Amniotic stem cell (primary cell): ENCODE results near the gene LLPH.

Experiments used
- DNase-seq: peaks from one replicate; lab custom pipeline; 2025; lab: John Stamatoyannopoulos, UW

Gene LLPH

DNA sequence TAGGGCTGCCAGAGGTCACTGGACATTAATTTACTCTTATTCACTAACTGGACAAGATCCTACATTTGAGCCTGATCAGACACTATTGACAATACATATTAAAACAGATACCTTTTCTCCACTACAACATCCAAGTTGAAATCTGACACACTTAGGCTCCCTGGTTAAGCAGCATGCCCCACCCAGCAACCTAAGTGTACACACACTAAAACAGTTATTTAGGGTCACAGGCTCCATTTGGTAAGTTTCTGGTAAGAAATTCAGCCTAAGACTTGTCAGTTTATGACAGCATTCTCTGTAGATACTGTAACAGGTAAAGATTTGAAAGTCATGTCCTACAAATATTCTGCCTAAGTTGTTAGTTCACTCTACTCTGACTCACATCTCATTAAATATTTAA is 12.3 kb upstream of the LLPH start:
- DNase-seq, result no peak

GRCh38 chr12:66141299-66141698 is 10.7 kb upstream of the LLPH start:
- DNase-seq, result no peak

GRCh38 chr12:66140731-66141130 is 10.2 kb upstream of the LLPH start:
- no peak for DNase-seq

DNA sequence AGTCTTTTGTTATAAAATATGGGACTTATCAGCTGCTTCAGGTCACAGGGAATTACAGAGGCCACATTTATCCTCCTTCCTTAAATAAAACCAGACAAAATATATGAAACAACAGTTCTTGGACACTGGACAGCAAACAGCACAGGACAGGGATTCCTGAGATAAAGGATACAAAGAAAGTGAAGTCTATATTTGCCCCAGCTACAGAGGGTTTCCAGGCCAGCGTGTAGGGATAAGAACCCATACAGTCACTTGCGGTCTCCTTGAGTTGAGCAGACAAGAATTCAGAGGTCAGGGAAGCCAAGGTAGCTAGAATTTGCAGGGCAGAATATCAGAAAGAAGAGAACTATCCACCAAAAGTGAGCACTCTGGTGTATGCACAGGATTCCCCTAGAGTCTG is 8.8 kb upstream of the LLPH start:
- no peak for DNase-seq

GRCh38 chr12:66137937-66138336 is 7.4 kb upstream of the LLPH start:
- DNase-seq, result no peak

- DNase-seq, result no peak
These were observed 1.9 kb upstream of the LLPH start for GRCh38 chr12:66132408-66132807.

DNA sequence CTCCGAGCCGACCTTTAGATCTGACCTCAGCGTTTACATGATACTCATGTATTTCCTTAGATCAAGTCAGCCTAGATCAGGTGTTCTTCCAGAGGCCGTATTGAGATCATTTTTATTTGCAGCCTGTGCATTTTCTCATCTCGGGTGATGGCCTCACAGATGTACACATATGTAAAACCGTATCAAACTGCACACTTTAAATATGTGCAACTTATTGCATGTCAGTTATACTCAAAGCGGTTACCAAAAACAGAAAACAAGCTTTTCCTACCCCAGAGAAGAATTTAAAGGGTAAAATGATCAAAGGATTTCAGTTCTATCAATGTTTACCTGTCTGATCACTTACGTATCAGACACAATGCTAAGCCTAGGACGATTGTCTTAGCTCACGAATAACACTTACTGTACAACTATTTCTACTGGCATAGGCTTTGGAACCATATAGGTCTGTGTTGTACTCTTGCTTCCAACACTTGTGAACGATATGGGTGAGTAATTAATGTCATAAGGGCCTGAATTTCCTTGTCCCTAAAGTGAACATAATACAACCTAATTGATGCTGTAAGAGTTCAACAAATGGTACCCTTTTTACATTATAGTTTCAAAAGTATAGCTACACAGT is 628 bp upstream of the LLPH start:
- no peak for DNase-seq

DNA sequence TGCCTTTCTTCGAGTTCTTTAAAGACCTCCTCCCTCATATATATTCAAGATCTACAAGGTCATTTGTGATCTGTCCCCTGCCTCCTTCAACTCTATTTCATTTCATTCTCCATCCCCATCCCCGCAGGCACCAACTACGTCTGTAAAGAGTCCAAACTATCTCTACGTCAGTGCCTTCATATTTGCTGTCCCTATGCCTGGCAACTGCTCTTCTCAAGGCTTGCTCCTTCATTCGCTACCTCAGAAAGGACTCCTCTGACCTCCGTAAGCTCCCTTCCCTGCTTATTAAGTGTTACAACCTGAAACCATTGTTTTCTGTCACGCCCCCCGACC is 650 bp downstream of the LLPH start:
- no peak for DNase-seq

- no peak for DNase-seq
These were observed 2.9 kb downstream of the LLPH start for GRCh38 chr12:66127650-66128049.

- DNase-seq, result no peak
These were observed 10.1 kb downstream of the LLPH start for GRCh38 chr12:66120477-66120876.

- no peak for DNase-seq
These were observed 10.7 kb downstream of the LLPH start for GRCh38 chr12:66119870-66120241.

- DNase-seq, result no peak
These were observed 11.2 kb downstream of the LLPH start for GRCh38 chr12:66119229-66119869.

DNA sequence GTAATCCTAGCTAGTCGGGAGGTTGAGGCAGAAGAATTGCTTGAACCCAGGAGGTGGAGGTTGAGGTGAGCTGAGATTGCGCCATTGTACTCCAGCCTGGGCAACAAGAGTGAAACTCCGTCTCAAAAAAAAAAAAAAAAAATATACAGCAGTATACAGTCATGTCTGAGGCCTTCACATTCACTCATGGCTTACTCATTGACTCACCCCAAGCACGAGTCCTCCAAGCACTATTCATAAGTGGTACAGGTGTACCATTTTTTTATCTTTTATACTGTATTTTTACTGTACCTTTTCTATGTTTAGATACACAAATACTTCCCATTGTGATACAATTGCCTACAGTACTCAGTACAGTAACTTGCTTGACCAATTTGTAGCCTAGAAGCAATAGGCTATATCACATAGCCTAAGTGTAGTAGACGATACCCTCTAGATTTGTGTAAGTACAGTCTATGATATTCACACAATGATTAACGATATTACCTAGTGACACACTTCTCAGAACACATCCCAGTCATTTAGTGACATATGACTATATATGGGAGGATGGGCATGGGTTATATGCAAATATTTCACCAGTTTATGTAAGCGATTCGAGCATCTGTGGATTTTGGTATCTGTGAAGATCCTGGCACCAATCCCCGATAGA is 12.2 kb downstream of the LLPH start:
- no peak for DNase-seq

- DNase-seq, result no peak
These were observed 13.3 kb downstream of the LLPH start for GRCh38 chr12:66117242-66117641.

DNA sequence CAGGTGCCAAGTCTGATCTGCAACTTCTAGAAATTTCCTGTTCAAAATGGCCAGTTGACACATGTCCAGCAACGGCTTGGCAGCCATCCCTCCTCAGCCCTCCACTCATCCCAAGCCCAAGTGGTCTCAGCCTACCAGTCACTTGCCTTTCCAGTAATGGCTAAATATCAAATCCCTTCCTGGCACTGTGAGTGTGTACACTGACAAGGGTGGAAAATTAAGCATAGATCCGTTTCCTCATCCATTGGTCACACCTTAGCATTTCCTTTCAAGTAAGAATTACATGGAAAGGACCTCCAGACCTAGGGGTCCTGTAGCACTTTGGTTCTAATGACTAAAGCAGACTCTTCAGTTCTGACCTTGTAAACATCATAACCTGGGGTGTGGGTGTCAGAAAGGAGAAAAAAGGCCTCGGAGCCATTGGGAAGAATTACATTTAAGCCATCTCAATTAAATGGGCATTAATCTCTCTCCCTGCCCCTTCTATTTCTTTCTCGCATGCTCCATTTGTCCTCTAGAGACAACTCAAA is 15.4 kb downstream of the LLPH start:
- DNase-seq, result no peak

GRCh38 chr12:66113471-66113870 is 17.1 kb downstream of the LLPH start:
- DNase-seq, result no peak

- no peak for DNase-seq
These were observed 18.9 kb downstream of the LLPH start for GRCh38 chr12:66111605-66112004.

- DNase-seq, result no peak
These were observed 21.5 kb downstream of the LLPH start for GRCh38 chr12:66109056-66109455.

DNA sequence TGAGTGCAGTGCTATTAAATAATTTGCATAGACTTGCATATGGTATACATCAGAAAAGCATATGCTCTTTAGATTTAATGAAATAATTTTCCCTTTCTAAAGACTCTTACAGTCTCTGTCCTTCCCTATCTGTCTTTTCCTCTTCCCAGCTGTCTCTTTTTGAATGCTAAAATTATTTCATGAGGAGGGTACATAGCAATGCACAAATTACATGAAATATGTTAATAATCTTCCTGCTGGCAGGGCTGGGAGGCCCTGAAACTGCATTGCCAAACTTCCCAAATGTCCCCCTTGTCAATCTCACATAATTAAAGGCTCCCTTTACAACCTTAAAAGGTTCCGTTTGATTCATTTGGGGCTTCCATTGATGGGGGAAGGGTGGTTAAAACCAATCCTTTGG is 22.2 kb downstream of the LLPH start:
- no peak for DNase-seq

DNA sequence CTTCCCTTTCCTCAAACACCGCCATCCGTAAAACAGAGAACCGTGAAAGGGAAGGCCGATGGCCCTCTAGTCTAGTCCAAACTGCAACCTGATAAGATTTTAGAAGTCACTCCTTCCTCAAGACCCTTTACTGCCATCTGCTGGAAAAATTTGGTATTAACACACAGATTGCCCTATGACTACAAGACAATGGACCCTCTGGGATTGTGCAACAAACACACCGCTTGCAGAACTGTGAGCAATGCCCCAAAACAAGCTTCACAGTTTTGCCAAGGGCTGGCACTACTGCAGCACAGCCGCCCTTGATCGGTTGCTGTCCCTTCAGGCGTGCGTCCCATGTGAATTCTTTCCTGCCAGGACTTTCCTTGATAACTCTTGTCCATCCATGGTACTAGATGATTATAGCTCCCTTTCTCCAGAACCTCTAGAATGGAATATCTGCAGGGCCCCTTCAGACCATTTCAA is 23.1 kb downstream of the LLPH start:
- peak; percentile 82 for DNase-seq

GRCh38 chr12:66103016-66103913 is 27.3 kb downstream of the LLPH start:
- DNase-seq, result no peak

GRCh38 chr12:66092559-66093269 is 37.8 kb downstream of the LLPH start:
- peak; percentile 31 for DNase-seq
